Measurements from ENCODE around the gene XYLT2. TPM values are rescaled to one million over a fixed set of nuclear protein-coding genes. Genes with fewer than 3 reads are reported as not detected.
A peak's percentile ranks its signal among the peaks of the same experiment; 100 is the strongest.

The XYLT2 gene
- total RNA-seq, 1 experiment from 2014 or later: 49.0 TPM

GRCh38 chr17:50348522-50349242, 2.8 kb downstream of the XYLT2 start:
- peak; percentile 69 for DNase-seq (ENCODE audit: low spot score)

GRCh38 chr17:50349243-50349600, 3.3 kb downstream of the XYLT2 start:
- DNase-seq (ENCODE audit: low spot score): no peak

DNA sequence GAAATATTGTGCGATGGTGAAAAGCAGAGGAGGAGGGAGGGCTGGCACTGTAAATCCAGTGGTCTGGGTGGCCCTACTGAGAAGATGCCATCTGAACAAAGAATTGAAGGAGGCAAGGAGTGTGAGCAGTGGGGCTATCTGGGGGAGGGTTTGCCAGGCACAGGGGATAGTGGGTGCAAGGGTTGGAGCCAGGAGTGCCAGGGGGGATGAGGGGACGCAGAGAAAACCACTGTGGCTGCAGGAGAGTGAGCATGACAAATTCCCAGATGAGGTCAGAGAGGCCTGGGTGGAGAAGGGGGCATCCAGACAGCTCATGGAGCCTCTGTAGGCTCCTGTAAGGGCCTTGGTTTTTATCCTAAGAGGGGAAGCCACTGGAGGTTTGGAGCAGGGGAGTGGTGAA, 4.8 kb downstream of the XYLT2 start:
- no peak for DNase-seq (ENCODE audit: low spot score)

- DNase-seq (ENCODE audit: low spot score): no peak
These were observed 6.3 kb downstream of the XYLT2 start for GRCh38 chr17:50352072-50352692.

GRCh38 chr17:50352693-50353599, 7.0 kb downstream of the XYLT2 start:
- DNase-seq (ENCODE audit: low spot score): no peak

DNA sequence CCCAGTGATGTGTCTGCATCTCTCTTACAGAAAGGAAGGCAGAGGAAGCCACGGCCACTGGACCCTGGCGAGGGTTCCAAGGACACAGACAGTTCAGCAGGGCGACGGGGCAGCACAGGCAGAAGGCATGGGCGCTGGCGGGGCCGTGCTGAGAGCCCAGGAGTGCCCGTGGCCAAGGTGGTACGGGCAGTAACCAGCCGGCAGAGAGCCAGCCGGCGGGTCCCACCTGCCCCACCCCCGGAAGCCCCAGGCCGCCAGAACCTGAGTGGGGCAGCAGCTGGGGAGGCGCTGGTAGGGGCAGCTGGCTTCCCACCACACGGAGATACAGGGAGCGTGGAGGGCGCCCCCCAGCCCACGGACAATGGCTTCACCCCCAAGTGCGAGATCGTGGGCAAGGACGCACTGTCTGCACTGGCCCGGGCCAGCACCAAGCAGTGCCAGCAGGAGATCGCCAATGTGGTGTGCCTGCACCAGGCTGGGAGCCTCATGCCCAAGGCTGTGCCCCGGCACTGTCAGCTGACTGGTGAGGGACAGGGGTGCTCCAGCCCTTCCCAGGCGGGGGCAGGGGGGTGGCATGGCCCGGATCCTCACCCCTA, 7.8 kb downstream of the XYLT2 start:
- DNase-seq (ENCODE audit: low spot score): no peak

DNA sequence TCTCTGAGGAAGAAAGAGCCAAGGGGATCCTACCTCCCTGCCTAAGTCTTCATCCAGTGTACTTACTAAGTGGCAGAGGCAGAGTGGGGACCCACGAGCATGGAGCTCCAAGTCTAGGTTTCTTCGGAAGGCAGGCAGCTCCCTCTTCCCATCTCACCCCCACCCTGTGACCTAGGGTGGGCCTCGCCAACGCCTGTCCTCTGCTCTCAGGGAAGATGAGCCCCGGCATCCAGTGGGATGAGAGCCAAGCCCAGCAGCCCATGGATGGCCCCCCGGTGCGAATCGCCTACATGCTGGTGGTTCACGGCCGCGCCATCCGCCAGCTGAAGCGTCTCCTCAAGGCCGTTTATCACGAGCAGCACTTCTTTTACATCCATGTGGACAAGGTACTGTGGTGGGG, 8.3 kb downstream of the XYLT2 start:
- DNase-seq (ENCODE audit: low spot score): no peak

DNA sequence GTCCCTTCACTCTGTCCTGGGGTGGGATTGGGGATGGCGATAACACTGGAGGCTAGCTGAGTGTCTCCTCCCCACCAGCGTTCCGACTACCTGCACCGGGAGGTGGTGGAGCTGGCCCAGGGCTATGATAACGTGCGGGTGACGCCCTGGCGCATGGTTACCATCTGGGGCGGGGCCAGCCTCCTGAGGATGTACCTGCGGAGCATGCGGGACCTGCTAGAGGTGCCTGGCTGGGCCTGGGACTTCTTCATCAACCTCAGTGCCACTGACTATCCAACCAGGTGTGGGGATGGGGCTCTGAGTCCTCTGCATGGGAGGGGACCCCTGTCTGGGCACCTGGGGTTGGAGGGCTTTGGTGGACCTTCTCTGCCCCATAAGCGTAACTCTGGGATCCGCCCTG, 8.8 kb downstream of the XYLT2 start:
- no peak for DNase-seq (ENCODE audit: low spot score)

- DNase-seq (ENCODE audit: low spot score): no peak
These were observed 9.4 kb downstream of the XYLT2 start for GRCh38 chr17:50355336-50355700.

DNA sequence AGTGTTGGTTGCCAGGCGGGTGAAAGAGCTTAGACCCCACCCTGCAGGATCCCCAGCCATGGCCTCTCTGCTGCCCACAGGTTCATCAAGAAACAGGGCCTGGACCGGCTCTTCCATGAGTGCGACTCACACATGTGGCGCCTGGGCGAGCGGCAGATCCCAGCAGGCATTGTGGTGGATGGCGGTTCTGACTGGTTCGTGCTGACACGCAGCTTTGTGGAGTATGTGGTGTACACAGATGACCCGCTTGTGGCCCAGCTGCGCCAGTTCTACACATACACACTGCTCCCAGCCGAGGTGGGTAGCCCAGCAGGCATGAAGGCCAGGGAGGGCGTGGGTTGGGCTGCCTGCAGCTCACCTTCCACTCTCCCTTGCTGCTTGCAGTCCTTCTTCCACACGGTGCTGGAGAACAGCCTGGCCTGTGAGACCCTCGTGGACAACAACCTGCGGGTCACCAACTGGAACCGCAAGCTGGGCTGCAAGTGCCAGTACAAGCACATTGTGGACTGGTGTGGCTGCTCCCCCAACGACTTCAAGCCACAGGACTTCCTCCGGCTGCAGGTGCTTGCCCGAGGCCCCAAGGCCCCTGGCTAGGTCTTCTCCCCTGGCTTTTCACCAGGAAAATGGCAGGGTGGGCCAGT, 9.9 kb downstream of the XYLT2 start:
- no peak for DNase-seq (ENCODE audit: low spot score)

DNA sequence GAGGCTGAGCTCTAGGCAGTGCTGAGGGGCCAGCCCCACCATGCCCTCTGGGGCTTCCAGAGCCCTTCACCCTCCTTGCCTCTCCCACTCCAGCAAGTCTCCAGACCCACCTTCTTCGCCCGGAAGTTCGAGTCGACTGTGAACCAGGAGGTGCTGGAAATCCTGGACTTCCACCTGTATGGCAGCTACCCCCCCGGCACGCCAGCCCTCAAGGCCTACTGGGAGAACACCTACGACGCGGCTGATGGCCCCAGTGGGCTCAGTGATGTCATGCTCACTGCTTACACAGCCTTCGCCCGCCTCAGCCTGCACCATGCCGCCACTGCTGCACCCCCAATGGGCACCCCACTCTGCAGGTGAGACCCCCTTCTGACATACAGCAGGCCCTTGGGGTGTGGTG, 10.5 kb downstream of the XYLT2 start:
- DNase-seq (ENCODE audit: low spot score): no peak

DNA sequence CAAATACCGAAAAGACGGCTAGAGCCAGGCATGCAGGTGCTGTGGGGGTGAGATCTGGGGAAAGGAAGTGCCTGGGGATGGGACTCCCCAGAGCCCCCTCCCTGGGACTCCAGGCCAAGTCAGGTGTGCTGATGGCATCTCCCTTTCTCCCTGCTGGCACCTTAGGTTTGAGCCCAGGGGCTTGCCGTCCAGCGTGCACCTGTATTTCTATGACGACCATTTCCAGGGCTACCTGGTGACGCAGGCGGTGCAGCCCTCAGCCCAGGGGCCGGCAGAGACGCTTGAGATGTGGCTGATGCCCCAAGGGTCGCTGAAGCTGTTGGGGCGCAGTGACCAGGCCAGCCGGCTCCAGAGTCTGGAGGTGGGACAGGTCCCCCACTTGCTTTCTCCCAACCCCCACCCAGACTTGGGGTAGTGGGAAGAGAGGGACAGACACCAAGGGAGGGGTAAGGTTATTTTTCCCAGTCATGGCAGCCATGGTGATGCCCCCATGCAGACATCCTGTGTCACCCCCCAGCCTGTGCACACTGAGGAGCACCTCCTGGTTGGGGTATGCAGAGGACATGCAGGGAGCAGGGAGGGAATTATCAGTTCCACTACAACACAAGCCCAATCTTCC, 11.1 kb downstream of the XYLT2 start:
- no peak for DNase-seq (ENCODE audit: low spot score)

DNA sequence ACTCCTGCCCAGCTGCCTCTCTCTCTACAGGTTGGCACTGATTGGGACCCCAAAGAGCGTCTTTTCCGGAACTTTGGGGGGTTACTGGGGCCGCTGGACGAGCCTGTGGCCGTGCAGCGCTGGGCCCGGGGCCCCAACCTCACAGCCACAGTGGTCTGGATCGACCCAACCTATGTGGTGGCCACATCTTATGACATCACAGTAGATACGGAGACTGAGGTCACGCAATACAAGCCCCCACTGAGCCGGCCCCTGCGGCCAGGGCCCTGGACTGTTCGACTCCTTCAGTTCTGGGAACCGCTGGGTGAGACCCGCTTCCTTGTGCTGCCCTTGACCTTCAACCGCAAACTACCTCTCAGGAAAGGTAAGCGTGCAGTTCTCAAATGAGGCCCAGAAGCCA, 12.3 kb downstream of the XYLT2 start:
- DNase-seq (ENCODE audit: low spot score): no peak

DNA sequence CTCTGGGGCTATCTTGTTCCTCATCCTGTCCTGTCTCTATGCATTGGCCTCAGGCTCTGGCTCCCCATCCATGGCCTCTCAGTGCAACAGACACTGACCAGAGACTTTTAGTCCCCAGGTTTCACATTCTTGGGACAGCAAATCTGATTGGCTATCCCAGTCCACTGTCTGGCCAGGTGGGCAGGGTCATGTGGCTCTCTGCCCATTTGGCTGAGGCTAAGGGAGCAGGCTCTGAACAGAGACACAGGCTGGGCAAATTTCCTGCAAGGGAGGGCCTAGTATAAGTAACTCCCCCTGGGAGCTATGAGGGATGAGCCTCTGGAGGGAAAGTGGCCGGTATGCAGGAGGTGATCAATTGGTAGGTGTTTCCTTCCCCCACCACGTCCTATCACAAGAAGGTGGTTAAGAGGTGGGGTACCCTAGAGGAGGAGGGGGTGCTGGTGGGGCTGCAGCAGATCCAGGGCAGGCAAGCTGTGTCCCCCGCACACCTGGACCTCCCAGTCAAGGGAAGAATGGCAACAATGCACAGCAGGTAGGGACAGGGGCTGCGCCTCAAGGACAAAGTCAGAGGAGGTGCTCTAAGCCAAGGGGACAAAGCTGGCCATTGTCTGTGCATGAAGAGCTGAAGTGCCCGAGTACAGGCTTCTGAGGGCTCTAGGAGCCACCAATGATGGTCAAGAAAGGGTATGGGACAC, 13.2 kb downstream of the XYLT2 start:
- DNase-seq (ENCODE audit: low spot score): no peak

GRCh38 chr17:50359998-50360461, 14.1 kb downstream of the XYLT2 start:
- no peak for DNase-seq (ENCODE audit: low spot score)

GRCh38 chr17:50360486-50361115, 14.7 kb downstream of the XYLT2 start:
- DNase-seq (ENCODE audit: low spot score): no peak

DNA sequence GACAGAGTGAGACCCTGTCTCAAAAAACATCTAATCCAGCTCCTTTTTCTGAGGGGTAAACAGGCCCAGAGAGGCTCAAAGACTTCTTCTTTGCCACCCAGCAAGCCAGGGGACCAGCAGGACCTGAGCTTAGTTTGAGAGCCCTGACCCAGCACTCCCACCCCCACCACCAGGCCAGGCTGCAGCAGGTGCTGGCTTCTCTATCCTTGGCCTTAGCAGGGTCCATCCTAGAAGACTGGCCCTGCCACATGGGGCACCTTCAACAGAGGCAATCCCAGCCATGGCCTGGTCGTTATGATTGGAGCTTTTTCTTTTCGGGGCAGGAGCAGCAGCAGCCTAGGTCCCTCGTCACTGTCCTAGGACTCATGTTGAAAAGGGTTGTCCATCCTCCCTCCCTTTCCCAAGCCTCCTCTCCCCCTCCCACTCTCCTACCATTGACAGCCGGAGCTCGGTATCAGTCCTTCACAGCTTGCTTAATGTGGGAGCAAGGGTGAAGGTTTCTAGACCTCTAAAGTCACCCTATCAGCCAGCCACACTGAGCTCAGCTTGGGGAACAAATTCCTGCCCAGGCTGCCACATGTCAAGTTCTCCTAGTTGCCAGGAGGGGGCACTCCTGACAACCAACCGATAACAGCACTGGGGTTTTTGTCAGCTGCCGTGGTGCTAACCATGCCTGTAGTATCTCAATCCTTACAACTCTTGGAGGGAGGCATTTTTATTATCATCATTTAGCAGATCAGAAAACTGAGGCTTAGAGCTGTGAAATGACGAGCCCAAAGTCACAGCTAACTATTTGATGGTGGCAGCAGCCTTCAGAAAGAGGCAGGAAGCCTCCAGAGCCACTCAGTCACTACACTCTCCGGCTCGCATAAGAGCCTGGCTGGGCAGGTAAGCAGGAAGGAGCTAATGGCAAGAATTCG, 15.9 kb downstream of the XYLT2 start:
- peak; percentile 63 for DNase-seq (ENCODE audit: low spot score)

DNA sequence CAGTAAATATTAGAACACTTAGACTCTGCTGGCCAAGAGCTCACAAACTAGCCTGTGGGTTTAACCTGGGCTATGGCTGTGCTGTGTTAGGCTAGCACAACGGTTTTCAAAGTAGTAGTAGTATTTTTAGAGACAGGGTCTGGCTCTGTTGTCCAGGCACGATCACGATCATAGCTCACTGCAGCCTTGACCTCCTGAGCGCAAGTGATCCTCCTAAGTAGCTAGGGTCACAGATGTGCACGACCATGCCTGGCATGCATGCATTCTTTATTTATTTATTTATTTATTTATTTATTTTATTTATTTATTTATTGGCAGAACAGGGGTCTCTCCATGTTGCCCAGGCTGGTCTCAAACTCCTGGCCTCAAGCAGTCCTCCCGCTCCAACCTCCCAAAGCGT, 16.7 kb downstream of the XYLT2 start:
- no peak for DNase-seq (ENCODE audit: low spot score)

Data from A172 (cell line).